HG03039 (cell line): Measurements from ENCODE around the gene FLNB.

ENCODE experiments used
- ATAC-seq: cut with Tn5 transposase; IDR thresholded peaks from one replicate; pipeline ENCODE4 v1.9.1; 2021; ENCODE audit warnings: mild to moderate bottlenecking, moderate library complexity; ENCODE audit not compliant: unreplicated experiment

Gene FLNB

GRCh38 chr3:58176827-58177489 lies 168.7 kb downstream of the FLNB start:
- no peak for ATAC-seq

- ATAC-seq, result peak; percentile 67
These were observed 169.7 kb downstream of the FLNB start for GRCh38 chr3:58177747-58178527.

GRCh38 chr3:58178528-58179234 lies 170.5 kb downstream of the FLNB start:
- ATAC-seq, result no peak

GRCh38 chr3:58179235-58180098 lies 171.2 kb downstream of the FLNB start:
- no peak for ATAC-seq

- ATAC-seq, result no peak
These were observed 172.1 kb downstream of the FLNB start for GRCh38 chr3:58180099-58180880.

GRCh38 chr3:58180940-58181587 lies 172.8 kb downstream of the FLNB start:
- ATAC-seq, result no peak

GRCh38 chr3:58183221-58183620 lies 175.0 kb downstream of the FLNB start:
- ATAC-seq, result no peak

- ATAC-seq, result no peak
These were observed 175.7 kb downstream of the FLNB start for GRCh38 chr3:58183891-58184290.

- ATAC-seq, result no peak
These were observed 176.2 kb downstream of the FLNB start for GRCh38 chr3:58184309-58184981.

GRCh38 chr3:58184982-58185360 lies 176.7 kb downstream of the FLNB start:
- ATAC-seq, result no peak

GRCh38 chr3:58188173-58188564 lies 179.9 kb downstream of the FLNB start:
- ATAC-seq, result no peak

- ATAC-seq, result no peak
These were observed 180.8 kb downstream of the FLNB start for GRCh38 chr3:58188921-58189451.

GRCh38 chr3:58189691-58190090 lies 181.5 kb downstream of the FLNB start:
- no peak for ATAC-seq

GRCh38 chr3:58190291-58190690 lies 182.1 kb downstream of the FLNB start:
- no peak for ATAC-seq

- no peak for ATAC-seq
These were observed 182.7 kb downstream of the FLNB start for GRCh38 chr3:58190882-58191281.

GRCh38 chr3:58191361-58191991 lies 183.3 kb downstream of the FLNB start:
- ATAC-seq, result no peak

GRCh38 chr3:58192069-58192468 lies 183.8 kb downstream of the FLNB start:
- no peak for ATAC-seq

- no peak for ATAC-seq
These were observed 185.6 kb downstream of the FLNB start for GRCh38 chr3:58193682-58194407.
